Gastrocnemius medialis (tissue), 4 donors: ENCODE measurements around the gene RFX7. TPM values are rescaled to one million over a fixed set of nuclear protein-coding genes. Genes with fewer than 3 reads are reported as not detected.

Source experiments
- ATAC-seq, 2 donors: fragments of 150-250 bp; one replicate each; pipeline ENCODE4 v1.9.1; 2016
- DNase-seq, 2 donors: peaks; one replicate each; pipeline ENCODE4 v3.0.0-alpha.2; 2019
- H3K27ac ChIP-seq, 4 donors: fragments of 200-600 bp; sonication (generic); 1 replicate in 1 of 4; 2 replicates in 3 of 4; pipeline ENCODE4 v1.5.1; 2016 to 2018; ENCODE audit warnings: mild to moderate bottlenecking in 2 of 4, moderate library complexity in 1 of 4
- H3K27me3 ChIP-seq, 3 donors: fragments of 200-600 bp; sonication (generic) in 2 of 3; 1 replicate in 1 of 3; 2 replicates in 2 of 3; pipeline versions ENCODE4 v1.5.1 to v1.6.0; 2016 to 2019; ENCODE audit warnings: mild to moderate bottlenecking in 1 of 3, moderate library complexity in 1 of 3
- H3K36me3 ChIP-seq, 2 donors: fragments of 200-600 bp; sonication (generic) in 1 of 2; one replicate each; pipeline ENCODE4 v1.5.1; 2017 to 2018
- H3K4me1 ChIP-seq, 2 donors: fragments of 200-600 bp; sonication (generic) in 1 of 2; one replicate each; pipeline ENCODE4 v1.5.1; 2016 to 2017; ENCODE audit warnings: mild to moderate bottlenecking in 2 of 2
- H3K4me3 ChIP-seq, 4 donors: fragments of 200-600 bp; sonication (generic) in 3 of 4; 1 replicate in 1 of 4; 2 replicates in 3 of 4; pipeline ENCODE4 v1.5.1; 2016 to 2019; ENCODE audit warnings: mild to moderate bottlenecking in 2 of 4
- H3K9me3 ChIP-seq, 3 donors: fragments of 200-600 bp; sonication (generic) in 2 of 3; 1 replicate in 1 of 3; 2 replicates in 2 of 3; pipeline ENCODE4 v1.5.1; 2016 to 2019
- CTCF ChIP-seq, 5 experiments: fragments of 450-650 bp in 3 of 5; fragments of 200-600 bp in 2 of 5; sonication (generic) in 2 of 5; IDR thresholded peaks in 4 of 5; conservative IDR thresholded peaks in 1 of 5; 1 replicate in 4 of 5; 2 replicates in 1 of 5; pipeline ENCODE4 v1.5.1; 2016 to 2019; ENCODE audit warnings: antibody characterized with exemption in 5 of 5, mild to moderate bottlenecking in 3 of 5, moderate library complexity in 3 of 5
- POLR2A ChIP-seq, 2 donors: fragments of 450-650 bp; IDR thresholded peaks; one replicate each; pipeline ENCODE4 v1.6.1; 2017; ENCODE audit warnings: antibody characterized with exemption in 2 of 2, mild to moderate bottlenecking in 2 of 2, moderate library complexity in 2 of 2
- in situ Hi-C, 4 donors: fragments of 200-750 bp; cut with MboI; loops; one replicate each; pipeline versions ENCODE4 v1.15.0 to v1.8.0; 2017; ENCODE audit warnings: low sequenced_read_pairs in 4 of 4
- intact Hi-C: fragments of 100-400 bp; cut with DNase I; formaldehyde crosslinking; loops from one replicate; pipeline ENCODE4 v1.15.1; 2023; ENCODE audit warnings: low total_unique reads
- total RNA-seq, 4 donors: library from RNA; depleted of rRNA; stranded (reverse); fragments of >200 nt; gene quantifications; one replicate each; pipeline versions ENCODE4 v1.1.0 to v1.2.3, GENCODE V29; 2016

RFX7 gene
- total RNA-seq, 4 donors from 2014 or later: 9.6 to 11.7 (median 10.7) TPM

- intact Hi-C loops: no loop called here
- Histone ChIP-seq H3K27me3 (no peaks in the 10 kb centered on the region), H3K36me3 (peaks cover 0 to 21% of the 10 kb centered on the region in 2 donors), H3K9me3 (peaks cover 0 to 10% (median 0%) of the 10 kb centered on the region in 3 donors), H3K27ac (no peak overlapping the region), H3K4me1 (peaks cover 26 to 29% of the 10 kb centered on the region in 2 donors), H3K4me3 (no peak overlapping the region)
- TF ChIP-seq POLR2A (IDR thresholded peaks at IDR 0.05) (no peak), CTCF (IDR thresholded peaks at IDR 0.05 in 4 of 5, conservative IDR thresholded peaks at IDR 0.05 in 1 of 5) (no peak)
- in situ Hi-C loops: loop anchor here in 1 of 4 donors (25.0 kb wide), 2 partner anchors 98 to 248 kb away; partner anchors contain the start of gene NEDD4
- DNase-seq (no peak), ATAC-seq (no peak)
Measured at GRCh38 chr15:56234804-56235203, 8.9 kb downstream of the RFX7 start.

- Histone ChIP-seq H3K27ac (no peak overlapping the region), H3K4me1 (peaks cover 26 to 27% of the 10 kb centered on the region in 2 donors), H3K9me3 (peaks cover 0 to 10% (median 0%) of the 10 kb centered on the region in 3 donors), H3K27me3 (no peaks in the 10 kb centered on the region), H3K36me3 (peaks cover 0 to 26% of the 10 kb centered on the region in 2 donors), H3K4me3 (no peak overlapping the region)
- no peak for TF ChIP-seq CTCF (IDR thresholded peaks at IDR 0.05 in 4 of 5, conservative IDR thresholded peaks at IDR 0.05 in 1 of 5)
- TF ChIP-seq POLR2A (IDR thresholded peaks at IDR 0.05): no peak
- no peak for ATAC-seq
- in situ Hi-C loops: loop anchor here in 1 of 4 donors (25.0 kb wide), 2 partner anchors 96 to 246 kb away; partner anchors contain the start of gene NEDD4
- DNase-seq: no peak
- intact Hi-C loops: no loop called here
Measured at GRCh38 chr15:56233549-56233948, 10.1 kb downstream of the RFX7 start.

- in situ Hi-C loops: loop anchor here in 1 of 4 donors (25.0 kb wide), 2 partner anchors 95 to 245 kb away; partner anchors contain the start of gene NEDD4
- Histone ChIP-seq H3K4me1 (peaks cover 19 to 21% of the 10 kb centered on the region in 2 donors), H3K9me3 (peaks cover 0 to 10% (median 0%) of the 10 kb centered on the region in 3 donors), H3K4me3 (no peak overlapping the region), H3K36me3 (peaks cover 0 to 26% of the 10 kb centered on the region in 2 donors), H3K27me3 (no peaks in the 10 kb centered on the region), H3K27ac (no peak overlapping the region)
- intact Hi-C loops: no loop called here
- TF ChIP-seq CTCF (IDR thresholded peaks at IDR 0.05 in 4 of 5, conservative IDR thresholded peaks at IDR 0.05 in 1 of 5) (no peak), POLR2A (IDR thresholded peaks at IDR 0.05) (no peak)
- DNase-seq: no peak
- no peak for ATAC-seq
Measured at GRCh38 chr15:56232058-56232457, 11.6 kb downstream of the RFX7 start.

GRCh38 chr15:56228854-56229253 is 14.8 kb downstream of the RFX7 start:
- no peak for TF ChIP-seq POLR2A (IDR thresholded peaks at IDR 0.05)
- TF ChIP-seq CTCF (IDR thresholded peaks at IDR 0.05 in 4 of 5, conservative IDR thresholded peaks at IDR 0.05 in 1 of 5): no peak
- Histone ChIP-seq H3K4me3 (no peak overlapping the region), H3K27me3 (no peaks in the 10 kb centered on the region), H3K27ac (no peak overlapping the region), H3K9me3 (peaks cover 0 to 10% (median 0%) of the 10 kb centered on the region in 3 donors), H3K4me1 (no peaks in the 10 kb centered on the region), H3K36me3 (peaks cover 0 to 26% of the 10 kb centered on the region in 2 donors)
- DNase-seq: no peak
- no peak for ATAC-seq
- intact Hi-C loops (no loop called here), in situ Hi-C loops (loop anchor here in 1 of 4 donors (25.0 kb wide), 2 partner anchors 92 to 242 kb away; partner anchors contain the start of gene NEDD4)
